HEK293 (cell line): ENCODE results near the gene PNPLA2.

ENCODE experiments used
- CTCF ChIA-PET: fragments of 350-600 bp; formaldehyde crosslinking; extraction: SDS; loops from one replicate; lab custom pipeline; 2021; ENCODE audit warnings: antibody characterized with exemption; lab: Yijun Ruan, JAX
- POLR2A ChIA-PET: fragments of 300-600 bp; formaldehyde crosslinking; extraction: SDS; loops from one replicate; lab custom pipeline; 2020; ENCODE audit warnings: antibody characterized with exemption, inconsistent platforms; lab: Yijun Ruan, JAX
- H3K27ac ChIP-seq: fragments of 200-500 bp; sonication (Bioruptor generic); 2 replicates; pipeline ENCODE4 v1.5.1; 2014; ENCODE audit warnings: low read depth, low read length, control low read depth, inconsistent platforms; ENCODE audit errors: extremely low read depth
- H3K36me3 ChIP-seq, 2 experiments: fragments of 200-500 bp in 1 of 2; sonication (Bioruptor generic) in 1 of 2; 1 replicate in 1 of 2; 2 replicates in 1 of 2; pipeline ENCODE4 v1.5.1; 2014 to 2017; ENCODE audit warnings: inconsistent platforms in 2 of 2, low read length in 2 of 2; ENCODE audit not compliant: control insufficient read depth in 2 of 2, insufficient read depth in 1 of 2
- H3K4me1 ChIP-seq: fragments of 200-500 bp; sonication (Bioruptor generic); 2 replicates; pipeline ENCODE4 v1.5.1; 2014; ENCODE audit warnings: mild to moderate bottlenecking, low read length, inconsistent platforms; ENCODE audit not compliant: control insufficient read depth, insufficient read depth
- H3K4me3 ChIP-seq: 2 replicates; pipeline ENCODE4 v1.5.1; 2011; ENCODE audit warnings: low read depth, mild to moderate bottlenecking, control low read depth, low read length, moderate library complexity
- H3K9me3 ChIP-seq: fragments of 200-500 bp; sonication (Bioruptor generic); 2 replicates; pipeline ENCODE4 v1.5.1; 2014; ENCODE audit warnings: low read depth, low read length, inconsistent platforms; ENCODE audit not compliant: control insufficient read depth, insufficient read depth
- EGR2 ChIP-seq: fragments of 450-650 bp; formaldehyde crosslinking; IDR thresholded peaks from 2 replicates; pipeline ENCODE4 v1.5.1; 2016; ENCODE audit warnings: low read depth, missing biosample characterization, missing genetic modification characterization
- GFI1B ChIP-seq: fragments of 450-650 bp; formaldehyde crosslinking; IDR thresholded peaks from 2 replicates; pipeline ENCODE4 v1.5.1; 2016; ENCODE audit warnings: missing biosample characterization, missing genetic modification characterization
- HOXC10 ChIP-seq: sonication (generic); formaldehyde crosslinking; IDR thresholded peaks from 2 replicates; pipeline ENCODE4 v1.8.1; 2023; ENCODE audit warnings: mild to moderate bottlenecking, missing genetic modification reagents
- KLF1 ChIP-seq: fragments of 450-650 bp; formaldehyde crosslinking; IDR thresholded peaks from 2 replicates; pipeline ENCODE4 v1.5.1; 2016; ENCODE audit warnings: missing biosample characterization, missing genetic modification characterization
- KLF16 ChIP-seq: fragments of 450-650 bp; formaldehyde crosslinking; IDR thresholded peaks from 2 replicates; pipeline ENCODE4 v1.5.1; 2017; ENCODE audit warnings: missing biosample characterization, missing genetic modification characterization
- KLF7 ChIP-seq: fragments of 450-650 bp; formaldehyde crosslinking; IDR thresholded peaks from 2 replicates; pipeline ENCODE4 v1.5.1; 2016; ENCODE audit warnings: missing biosample characterization, missing genetic modification characterization, borderline replicate concordance
- RBAK ChIP-seq: fragments of 450-650 bp; formaldehyde crosslinking; IDR thresholded peaks from 2 replicates; pipeline ENCODE4 v1.5.1; 2016; ENCODE audit warnings: missing biosample characterization, missing genetic modification characterization
- YY2 ChIP-seq: fragments of 450-650 bp; formaldehyde crosslinking; IDR thresholded peaks from 2 replicates; pipeline ENCODE4 v1.5.1; 2016; ENCODE audit warnings: missing biosample characterization, missing genetic modification characterization
- ZBTB20 ChIP-seq: fragments of 450-650 bp; formaldehyde crosslinking; IDR thresholded peaks from 2 replicates; pipeline ENCODE4 v1.5.1; 2016; ENCODE audit warnings: missing biosample characterization, missing genetic modification characterization
- ZBTB48 ChIP-seq: fragments of 450-650 bp; formaldehyde crosslinking; IDR thresholded peaks from 2 replicates; pipeline ENCODE4 v1.5.1; 2016; ENCODE audit warnings: missing biosample characterization, missing genetic modification characterization
- ZNF140 ChIP-seq: fragments of 450-650 bp; formaldehyde crosslinking; IDR thresholded peaks from 2 replicates; pipeline ENCODE4 v1.5.1; 2016; ENCODE audit warnings: missing biosample characterization, missing genetic modification characterization
- ZNF175 ChIP-seq: fragments of 450-650 bp; formaldehyde crosslinking; IDR thresholded peaks from 2 replicates; pipeline ENCODE4 v1.5.1; 2016; ENCODE audit warnings: missing biosample characterization, missing genetic modification characterization
- ZNF184 ChIP-seq: fragments of 450-650 bp; IDR thresholded peaks from 2 replicates; pipeline ENCODE4 v1.5.1; 2018; ENCODE audit warnings: missing biosample characterization, mild to moderate bottlenecking, missing genetic modification characterization
- ZNF223 ChIP-seq: fragments of 450-650 bp; formaldehyde crosslinking; IDR thresholded peaks from 2 replicates; pipeline ENCODE4 v1.5.1; 2016; ENCODE audit warnings: missing biosample characterization, missing genetic modification characterization
- ZNF266 ChIP-seq: fragments of 450-650 bp; formaldehyde crosslinking; IDR thresholded peaks from 2 replicates; pipeline ENCODE4 v1.5.1; 2016; ENCODE audit warnings: missing biosample characterization, missing genetic modification characterization, low read depth
- ZNF302 ChIP-seq: fragments of 450-650 bp; formaldehyde crosslinking; IDR thresholded peaks from 2 replicates; pipeline ENCODE4 v1.5.1; 2016; ENCODE audit warnings: missing biosample characterization, missing genetic modification characterization, low read depth
- ZNF350 ChIP-seq: fragments of 450-650 bp; formaldehyde crosslinking; IDR thresholded peaks from 2 replicates; pipeline ENCODE4 v1.5.0; 2017; ENCODE audit warnings: missing biosample characterization, mild to moderate bottlenecking, missing genetic modification characterization
- ZNF354C ChIP-seq: fragments of 450-650 bp; formaldehyde crosslinking; IDR thresholded peaks from 2 replicates; pipeline ENCODE4 v1.5.1; 2016; ENCODE audit warnings: missing biosample characterization, missing genetic modification characterization, low read depth, borderline replicate concordance
- ZNF433 ChIP-seq: fragments of 450-650 bp; formaldehyde crosslinking; IDR thresholded peaks from 2 replicates; pipeline ENCODE4 v1.5.1; 2016; ENCODE audit warnings: missing biosample characterization, missing genetic modification characterization, low read depth
- ZNF514 ChIP-seq: fragments of 450-650 bp; formaldehyde crosslinking; IDR thresholded peaks from 2 replicates; pipeline ENCODE4 v1.5.1; 2016; ENCODE audit warnings: missing biosample characterization, missing genetic modification characterization
- ZNF544 ChIP-seq: fragments of 450-650 bp; formaldehyde crosslinking; IDR thresholded peaks from 2 replicates; pipeline ENCODE4 v1.5.0; 2017; ENCODE audit warnings: missing biosample characterization, missing genetic modification characterization
- ZNF610 ChIP-seq: fragments of 450-650 bp; formaldehyde crosslinking; IDR thresholded peaks from 2 replicates; pipeline ENCODE4 v1.5.1; 2016; ENCODE audit warnings: missing biosample characterization, missing genetic modification characterization, borderline replicate concordance
- ZNF624 ChIP-seq: fragments of 450-650 bp; formaldehyde crosslinking; IDR thresholded peaks from 2 replicates; pipeline ENCODE4 v1.5.1; 2017; ENCODE audit warnings: missing biosample characterization, missing genetic modification characterization
- ZNF654 ChIP-seq: fragments of 450-650 bp; formaldehyde crosslinking; IDR thresholded peaks from 2 replicates; pipeline ENCODE4 v1.5.1; 2016; ENCODE audit warnings: low read depth, missing biosample characterization, missing genetic modification characterization
- ZNF707 ChIP-seq: fragments of 450-650 bp; formaldehyde crosslinking; IDR thresholded peaks from 2 replicates; pipeline ENCODE4 v1.5.1; 2016; ENCODE audit warnings: missing biosample characterization, missing genetic modification characterization
- ZNF747 ChIP-seq: fragments of 450-650 bp; formaldehyde crosslinking; IDR thresholded peaks from 2 replicates; pipeline ENCODE4 v1.5.1; 2016; ENCODE audit warnings: missing biosample characterization, missing genetic modification characterization
- ZNF791 ChIP-seq: fragments of 450-650 bp; formaldehyde crosslinking; IDR thresholded peaks from 2 replicates; pipeline ENCODE4 v1.5.1; 2016; ENCODE audit warnings: missing biosample characterization, missing genetic modification characterization
- ZNF843 ChIP-seq: fragments of 450-650 bp; formaldehyde crosslinking; IDR thresholded peaks from 2 replicates; pipeline ENCODE4 v1.5.1; 2016; ENCODE audit warnings: missing biosample characterization, missing genetic modification characterization
- TF ChIP-seq, protein P1 (sequence below): fragments of 450-650 bp; formaldehyde crosslinking; IDR thresholded peaks from 2 replicates; pipeline ENCODE4 v1.5.1; 2016; ENCODE audit warnings: missing biosample characterization, missing genetic modification characterization
- TF ChIP-seq, protein P2 (sequence below): fragments of 450-650 bp; formaldehyde crosslinking; IDR thresholded peaks from 2 replicates; pipeline ENCODE4 v1.5.1; 2016; ENCODE audit warnings: missing biosample characterization, missing genetic modification characterization, borderline replicate concordance
- TF ChIP-seq, protein P3 (sequence below): fragments of 450-650 bp; formaldehyde crosslinking; optimal IDR thresholded peaks from 2 replicates; pipeline ENCODE3; 2016; ENCODE audit warnings: missing biosample characterization, mild to moderate bottlenecking, missing genetic modification characterization
- TF ChIP-seq, protein P4 (sequence below): fragments of 450-650 bp; formaldehyde crosslinking; IDR thresholded peaks from 2 replicates; pipeline ENCODE4 v1.5.1; 2016; ENCODE audit warnings: missing biosample characterization, missing genetic modification characterization

Gene PNPLA2

DNA sequence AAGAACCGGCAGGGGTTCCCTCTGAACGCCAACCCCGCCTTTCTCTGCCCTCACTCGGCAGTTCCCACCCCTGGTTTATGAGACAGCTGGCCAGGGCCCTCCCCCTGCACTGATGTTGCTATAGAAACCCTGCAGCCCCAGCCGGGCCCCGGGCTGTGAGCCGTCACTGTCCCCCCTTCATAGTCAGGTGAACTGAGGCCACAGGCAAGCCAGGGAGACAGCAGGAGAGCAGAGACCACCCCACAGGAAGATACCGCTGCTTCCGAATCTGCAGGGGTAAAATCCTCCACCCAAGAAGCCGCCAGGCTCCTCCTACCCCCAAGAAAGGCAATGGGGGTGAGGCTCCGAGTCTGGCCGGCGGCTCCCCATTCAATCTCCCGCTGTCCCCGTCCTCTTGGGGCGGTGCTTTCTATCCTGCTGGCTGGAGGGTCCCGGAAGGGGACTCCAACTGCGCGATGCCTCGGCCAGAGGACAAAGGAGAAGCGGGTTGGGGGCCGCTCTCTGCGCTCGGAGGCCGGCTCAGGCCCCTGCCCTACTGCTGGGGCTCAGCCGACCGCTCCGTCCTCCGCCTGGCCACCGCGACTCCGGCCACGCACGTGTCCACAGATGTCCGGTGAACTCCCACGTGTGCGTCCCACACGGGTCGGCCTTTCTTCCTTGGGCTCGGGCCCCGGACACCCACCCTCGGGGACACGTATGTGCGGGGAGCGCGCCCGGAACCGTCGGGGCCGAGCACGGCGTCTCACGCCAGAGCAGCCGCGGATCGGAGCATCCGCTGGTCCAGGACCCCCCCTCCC is 21.2 kb upstream of the PNPLA2 start:
- Histone ChIP-seq H3K4me1 (peaks cover 6% of the 10 kb centered on the region), H3K9me3 (no peaks in the 10 kb centered on the region), H3K4me3 (peak overlapping the region; percentile 90), H3K36me3 (peaks cover 0 to 58% of the 10 kb centered on the region in 2 experiments; a peak in 1 of 3 replicates), H3K27ac (peak overlapping the region; percentile 74; the same call in 1 of the 2 replicates)
- POLR2A ChIA-PET = interaction anchor here (0.5 to 1.8 kb wide), 11 partner anchors 9 to 262 kb away, joined by 3 to 10 read pairs (median 3); partner anchors contain the start of genes HRAS, PNPLA2 and RPLP2
- CTCF ChIA-PET = interaction anchor here (0.9 kb wide), 1 partner anchor 51 kb away, joined by 3 read pairs; no protein-coding TSS in a partner anchor
- no peak for TF ChIP-seq ZNF843
- no peak for TF ChIP-seq ZNF175
- TF ChIP-seq KLF1 (tag by site-specific recombination) = peak; percentile 52; the same call in 1 of the 2 replicates
- no peak for TF ChIP-seq KLF7 (tag by site-specific recombination)
- TF ChIP-seq ZNF433 (tag by site-specific recombination) = no peak
- TF ChIP-seq, protein P1, sequence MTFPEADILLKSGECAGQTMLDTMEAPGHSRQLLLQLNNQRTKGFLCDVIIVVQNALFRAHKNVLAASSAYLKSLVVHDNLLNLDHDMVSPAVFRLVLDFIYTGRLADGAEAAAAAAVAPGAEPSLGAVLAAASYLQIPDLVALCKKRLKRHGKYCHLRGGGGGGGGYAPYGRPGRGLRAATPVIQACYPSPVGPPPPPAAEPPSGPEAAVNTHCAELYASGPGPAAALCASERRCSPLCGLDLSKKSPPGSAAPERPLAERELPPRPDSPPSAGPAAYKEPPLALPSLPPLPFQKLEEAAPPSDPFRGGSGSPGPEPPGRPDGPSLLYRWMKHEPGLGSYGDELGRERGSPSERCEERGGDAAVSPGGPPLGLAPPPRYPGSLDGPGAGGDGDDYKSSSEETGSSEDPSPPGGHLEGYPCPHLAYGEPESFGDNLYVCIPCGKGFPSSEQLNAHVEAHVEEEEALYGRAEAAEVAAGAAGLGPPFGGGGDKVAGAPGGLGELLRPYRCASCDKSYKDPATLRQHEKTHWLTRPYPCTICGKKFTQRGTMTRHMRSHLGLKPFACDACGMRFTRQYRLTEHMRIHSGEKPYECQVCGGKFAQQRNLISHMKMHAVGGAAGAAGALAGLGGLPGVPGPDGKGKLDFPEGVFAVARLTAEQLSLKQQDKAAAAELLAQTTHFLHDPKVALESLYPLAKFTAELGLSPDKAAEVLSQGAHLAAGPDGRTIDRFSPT (tag by site-specific recombination) = no peak
- no peak for TF ChIP-seq RBAK
- TF ChIP-seq HOXC10 (CRISPR knock-in tag) = no peak
- no peak for TF ChIP-seq ZNF223 (tag by site-specific recombination)
- TF ChIP-seq ZNF140 = no peak
- no peak for TF ChIP-seq ZNF514
- TF ChIP-seq ZNF184 (tag by site-specific recombination) = no peak
- TF ChIP-seq, protein P2, sequence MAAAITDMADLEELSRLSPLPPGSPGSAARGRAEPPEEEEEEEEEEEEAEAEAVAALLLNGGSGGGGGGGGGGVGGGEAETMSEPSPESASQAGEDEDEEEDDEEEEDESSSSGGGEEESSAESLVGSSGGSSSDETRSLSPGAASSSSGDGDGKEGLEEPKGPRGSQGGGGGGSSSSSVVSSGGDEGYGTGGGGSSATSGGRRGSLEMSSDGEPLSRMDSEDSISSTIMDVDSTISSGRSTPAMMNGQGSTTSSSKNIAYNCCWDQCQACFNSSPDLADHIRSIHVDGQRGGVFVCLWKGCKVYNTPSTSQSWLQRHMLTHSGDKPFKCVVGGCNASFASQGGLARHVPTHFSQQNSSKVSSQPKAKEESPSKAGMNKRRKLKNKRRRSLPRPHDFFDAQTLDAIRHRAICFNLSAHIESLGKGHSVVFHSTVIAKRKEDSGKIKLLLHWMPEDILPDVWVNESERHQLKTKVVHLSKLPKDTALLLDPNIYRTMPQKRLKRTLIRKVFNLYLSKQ (tag by site-specific recombination) = no peak
- TF ChIP-seq YY2 (tag by site-specific recombination) = no peak
- no peak for TF ChIP-seq GFI1B (tag by site-specific recombination)
- TF ChIP-seq, protein P3, sequence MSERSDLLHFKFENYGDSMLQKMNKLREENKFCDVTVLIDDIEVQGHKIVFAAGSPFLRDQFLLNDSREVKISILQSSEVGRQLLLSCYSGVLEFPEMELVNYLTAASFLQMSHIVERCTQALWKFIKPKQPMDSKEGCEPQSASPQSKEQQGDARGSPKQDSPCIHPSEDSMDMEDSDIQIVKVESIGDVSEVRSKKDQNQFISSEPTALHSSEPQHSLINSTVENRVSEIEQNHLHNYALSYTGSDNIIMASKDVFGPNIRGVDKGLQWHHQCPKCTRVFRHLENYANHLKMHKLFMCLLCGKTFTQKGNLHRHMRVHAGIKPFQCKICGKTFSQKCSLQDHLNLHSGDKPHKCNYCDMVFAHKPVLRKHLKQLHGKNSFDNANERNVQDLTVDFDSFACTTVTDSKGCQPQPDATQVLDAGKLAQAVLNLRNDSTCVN (tag by site-specific recombination) = peak; percentile 88
- no peak for TF ChIP-seq ZNF354C
- TF ChIP-seq ZNF747 (tag by site-specific recombination) = no peak
- peak; percentile 78 for TF ChIP-seq ZBTB20 (tag by site-specific recombination)
- TF ChIP-seq EGR2 = 0 out of 2 replicates have a peak, but pooled peaks have one; percentile 23
- TF ChIP-seq KLF16 = 0 out of 2 replicates have a peak, but pooled peaks have one; percentile 25
- TF ChIP-seq ZNF624 (tag by site-specific recombination) = no peak
- no peak for TF ChIP-seq ZNF266 (tag by site-specific recombination)
- TF ChIP-seq ZNF707 (tag by site-specific recombination) = no peak
- TF ChIP-seq ZNF610 (tag by site-specific recombination) = no peak
- TF ChIP-seq ZBTB48 = no peak
- TF ChIP-seq ZNF302 = no peak
- TF ChIP-seq ZNF544 (tag by site-specific recombination) = no peak
- TF ChIP-seq ZNF350 (tag by site-specific recombination) = no peak
- no peak for TF ChIP-seq ZNF654 (tag by site-specific recombination)
- TF ChIP-seq, protein P4, sequence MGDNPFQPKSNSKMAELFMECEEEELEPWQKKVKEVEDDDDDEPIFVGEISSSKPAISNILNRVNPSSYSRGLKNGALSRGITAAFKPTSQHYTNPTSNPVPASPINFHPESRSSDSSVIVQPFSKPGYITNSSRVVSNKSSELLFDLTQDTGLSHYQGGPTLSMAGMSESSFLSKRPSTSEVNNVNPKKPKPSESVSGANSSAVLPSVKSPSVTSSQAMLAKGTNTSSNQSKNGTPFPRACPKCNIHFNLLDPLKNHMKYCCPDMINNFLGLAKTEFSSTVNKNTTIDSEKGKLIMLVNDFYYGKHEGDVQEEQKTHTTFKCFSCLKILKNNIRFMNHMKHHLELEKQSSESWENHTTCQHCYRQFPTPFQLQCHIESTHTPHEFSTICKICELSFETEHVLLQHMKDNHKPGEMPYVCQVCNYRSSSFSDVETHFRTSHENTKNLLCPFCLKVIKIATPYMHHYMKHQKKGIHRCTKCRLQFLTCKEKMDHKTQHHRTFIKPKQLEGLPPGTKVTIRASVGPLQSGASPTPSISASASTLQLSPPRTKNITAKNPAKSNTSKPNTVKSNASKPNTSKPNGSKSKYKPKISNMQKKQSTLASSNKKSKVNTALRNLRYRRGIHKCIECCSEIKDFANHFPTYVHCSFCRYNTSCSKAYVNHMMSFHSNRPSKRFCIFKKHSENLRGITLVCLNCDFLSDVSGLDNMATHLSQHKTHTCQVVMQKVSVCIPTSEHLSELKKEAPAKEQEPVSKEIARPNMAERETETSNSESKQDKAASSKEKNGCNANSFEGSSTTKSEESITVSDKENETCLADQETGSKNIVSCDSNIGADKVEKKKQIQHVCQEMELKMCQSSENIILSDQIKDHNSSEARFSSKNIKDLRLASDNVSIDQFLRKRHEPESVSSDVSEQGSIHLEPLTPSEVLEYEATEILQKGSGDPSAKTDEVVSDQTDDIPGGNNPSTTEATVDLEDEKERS (tag by site-specific recombination) = no peak
- no peak for TF ChIP-seq ZNF791 (tag by site-specific recombination)
